ENCODE measurements around the gene EIF4E2. TPM values are rescaled to one million over a fixed set of nuclear protein-coding genes. Genes with fewer than 3 reads are reported as not detected.

The EIF4E2 gene
- total and polyA plus RNA-seq, 2 experiments from 2014 or later, result 76.9 to 122 TPM

DNA sequence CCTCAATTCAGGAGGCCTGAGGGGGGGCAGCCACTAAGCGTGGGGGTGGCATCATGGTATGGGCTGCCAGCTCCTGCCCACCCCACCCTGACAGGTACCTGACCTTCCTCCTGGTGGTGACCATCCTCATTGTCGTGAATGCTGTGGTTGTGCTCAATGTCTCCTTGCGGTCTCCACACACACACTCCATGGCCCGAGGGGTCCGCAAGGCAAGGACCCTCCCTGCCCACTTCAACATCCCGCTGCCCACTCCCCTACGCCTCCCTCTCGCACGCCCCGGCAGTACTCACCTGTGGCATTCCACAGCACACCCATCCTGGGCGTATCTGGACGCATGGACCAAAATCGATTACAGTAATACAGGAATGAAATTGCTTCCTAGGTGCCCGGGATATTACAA is 7.0 kb upstream of the EIF4E2 start:
- Histone ChIP-seq H2AFZ (no peak overlapping the region), H3K27ac (no peak overlapping the region), H3K4me3 (no peak overlapping the region), H3K9me2 (replicated peaks; ENCODE audit: insufficient read depth) (no peaks in the 10 kb centered on the region), H3K9me3 (ENCODE audit: low read depth) (no peaks in the 10 kb centered on the region), H3K79me2 (peaks cover 20% of the 10 kb centered on the region), H4K20me1 (ENCODE audit: insufficient read depth, poor library complexity, severe bottlenecking) (no peaks in the 10 kb centered on the region), H3K4me1 (ENCODE audit: insufficient read depth) (no peaks in the 10 kb centered on the region), H3K4me2 (no peak overlapping the region), H3K36me3 (replicated peaks; ENCODE audit: insufficient read depth, low read depth) (no peaks in the 10 kb centered on the region), H3K27me3 (no peaks in the 10 kb centered on the region)
- TF ChIP-seq, protein P1, sequence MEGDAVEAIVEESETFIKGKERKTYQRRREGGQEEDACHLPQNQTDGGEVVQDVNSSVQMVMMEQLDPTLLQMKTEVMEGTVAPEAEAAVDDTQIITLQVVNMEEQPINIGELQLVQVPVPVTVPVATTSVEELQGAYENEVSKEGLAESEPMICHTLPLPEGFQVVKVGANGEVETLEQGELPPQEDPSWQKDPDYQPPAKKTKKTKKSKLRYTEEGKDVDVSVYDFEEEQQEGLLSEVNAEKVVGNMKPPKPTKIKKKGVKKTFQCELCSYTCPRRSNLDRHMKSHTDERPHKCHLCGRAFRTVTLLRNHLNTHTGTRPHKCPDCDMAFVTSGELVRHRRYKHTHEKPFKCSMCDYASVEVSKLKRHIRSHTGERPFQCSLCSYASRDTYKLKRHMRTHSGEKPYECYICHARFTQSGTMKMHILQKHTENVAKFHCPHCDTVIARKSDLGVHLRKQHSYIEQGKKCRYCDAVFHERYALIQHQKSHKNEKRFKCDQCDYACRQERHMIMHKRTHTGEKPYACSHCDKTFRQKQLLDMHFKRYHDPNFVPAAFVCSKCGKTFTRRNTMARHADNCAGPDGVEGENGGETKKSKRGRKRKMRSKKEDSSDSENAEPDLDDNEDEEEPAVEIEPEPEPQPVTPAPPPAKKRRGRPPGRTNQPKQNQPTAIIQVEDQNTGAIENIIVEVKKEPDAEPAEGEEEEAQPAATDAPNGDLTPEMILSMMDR (IDR thresholded peaks at IDR 0.05; ENCODE audit: poor library complexity), result no peak
- no peak for TF ChIP-seq EZH2 (IDR thresholded peaks at IDR 0.05; ENCODE audit: borderline replicate concordance)
- TF ChIP-seq EZH2phosphoT487 (IDR thresholded peaks at IDR 0.05; ENCODE audit: low read depth, severe bottlenecking, unreplicated experiment), result no peak
- no peak for DNase-seq (ENCODE audit: low spot score)
- 97% methylated on average over 10 of the region's 14 CpGs for WGBS (ENCODE audit: low lambda C conversion rate, missing lambda C conversion rate)

DNA sequence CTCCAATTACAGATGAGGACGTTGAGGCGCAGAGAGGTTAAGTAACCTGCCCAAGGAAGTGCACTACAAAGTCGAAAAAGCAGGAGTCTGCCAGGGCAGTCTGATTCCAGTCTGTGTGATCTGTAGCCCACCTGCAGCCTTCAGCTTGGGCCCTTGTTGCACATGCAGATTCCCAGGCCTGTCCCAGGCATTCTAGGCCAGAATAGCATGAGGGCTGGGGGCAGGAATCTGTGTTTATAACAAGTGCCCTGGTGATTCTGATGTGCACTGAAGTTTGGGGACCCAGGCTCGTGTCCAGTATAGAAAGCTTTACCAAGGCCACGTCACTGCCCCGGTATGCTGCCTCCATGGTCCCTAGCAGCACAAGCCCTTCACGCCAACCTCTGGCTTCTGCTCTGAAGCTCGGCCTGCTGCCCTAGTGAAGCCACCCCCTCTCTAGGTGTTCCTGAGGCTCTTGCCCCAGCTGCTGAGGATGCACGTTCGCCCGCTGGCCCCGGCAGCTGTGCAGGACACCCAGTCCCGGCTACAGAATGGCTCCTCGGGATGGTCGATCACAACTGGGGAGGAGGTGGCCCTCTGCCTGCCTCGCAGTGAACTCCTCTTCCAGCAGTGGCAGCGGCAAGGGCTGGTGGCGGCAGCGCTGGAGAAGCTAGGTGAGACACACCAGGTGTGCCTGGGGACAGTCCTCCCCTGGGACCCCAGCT is 6.4 kb upstream of the EIF4E2 start:
- no peak for TF ChIP-seq EZH2phosphoT487 (IDR thresholded peaks at IDR 0.05; ENCODE audit: low read depth, severe bottlenecking, unreplicated experiment)
- no peak for TF ChIP-seq EZH2 (IDR thresholded peaks at IDR 0.05; ENCODE audit: borderline replicate concordance)
- TF ChIP-seq, protein P1 (IDR thresholded peaks at IDR 0.05; ENCODE audit: poor library complexity), result no peak
- Histone ChIP-seq H3K9me2 (replicated peaks; ENCODE audit: insufficient read depth) (no peaks in the 10 kb centered on the region), H3K4me3 (no peak overlapping the region), H3K27me3 (no peaks in the 10 kb centered on the region), H4K20me1 (ENCODE audit: insufficient read depth, poor library complexity, severe bottlenecking) (no peaks in the 10 kb centered on the region), H2AFZ (no peak overlapping the region), H3K79me2 (peaks cover 26% of the 10 kb centered on the region), H3K27ac (no peak overlapping the region), H3K36me3 (replicated peaks; ENCODE audit: insufficient read depth, low read depth) (no peaks in the 10 kb centered on the region), H3K4me2 (no peak overlapping the region), H3K9me3 (ENCODE audit: low read depth) (no peaks in the 10 kb centered on the region), H3K4me1 (ENCODE audit: insufficient read depth) (no peaks in the 10 kb centered on the region)
- 98% methylated on average over 18 of the region's 19 CpGs for WGBS (ENCODE audit: low lambda C conversion rate, missing lambda C conversion rate)
- DNase-seq (ENCODE audit: low spot score), result no peak

GRCh38 chr2:232544674-232545073 is 5.8 kb upstream of the EIF4E2 start:
- no peaks in the 10 kb centered on the region for H4K20me1 ChIP-seq (ENCODE audit: insufficient read depth, poor library complexity, severe bottlenecking)
- no peak overlapping the region for H3K4me2 ChIP-seq
- H3K4me3 ChIP-seq, result no peak overlapping the region
- 97% methylated on average over 6 of the region's 6 CpGs for WGBS (ENCODE audit: low lambda C conversion rate, missing lambda C conversion rate)
- H3K27me3 ChIP-seq, result no peaks in the 10 kb centered on the region
- TF ChIP-seq, protein P1 (IDR thresholded peaks at IDR 0.05; ENCODE audit: poor library complexity), result no peak
- TF ChIP-seq EZH2phosphoT487 (IDR thresholded peaks at IDR 0.05; ENCODE audit: low read depth, severe bottlenecking, unreplicated experiment) (no peak), EZH2 (IDR thresholded peaks at IDR 0.05; ENCODE audit: borderline replicate concordance) (no peak)
- H3K9me2 ChIP-seq (replicated peaks; ENCODE audit: insufficient read depth), result no peaks in the 10 kb centered on the region
- H3K27ac ChIP-seq, result no peak overlapping the region
- H3K36me3 ChIP-seq (replicated peaks; ENCODE audit: insufficient read depth, low read depth), result no peaks in the 10 kb centered on the region
- no peak for DNase-seq (ENCODE audit: low spot score)
- H3K4me1 ChIP-seq (ENCODE audit: insufficient read depth), result no peaks in the 10 kb centered on the region
- H3K79me2 ChIP-seq, result peaks cover 31% of the 10 kb centered on the region
- no peaks in the 10 kb centered on the region for H3K9me3 ChIP-seq (ENCODE audit: low read depth)
- H2AFZ ChIP-seq, result no peak overlapping the region

All from hepatocyte (in vitro differentiated cells).